Endodermal cell (in vitro differentiated cells): Measurements from ENCODE around the gene HES5. TPM values are rescaled to one million over a fixed set of nuclear protein-coding genes. Genes with fewer than 3 reads are reported as not detected.

ENCODE experiments used
- DNase-seq: peaks from one replicate; pipeline ENCODE4 v3.0.0-alpha.2; 2017
- H3K27ac ChIP-seq: 2 replicates; pipeline ENCODE4 v1.5.1; 2013; ENCODE audit warnings: mild to moderate bottlenecking, low read depth, low read length, moderate library complexity
- H3K27me3 ChIP-seq: 2 replicates; pipeline ENCODE4 v1.6.1; 2013; ENCODE audit warnings: mild to moderate bottlenecking, low read length, moderate library complexity; ENCODE audit not compliant: insufficient read depth, control insufficient read depth, poor library complexity, severe bottlenecking
- H3K36me3 ChIP-seq: 2 replicates; pipeline ENCODE4 v1.7.0; 2013; ENCODE audit warnings: mild to moderate bottlenecking, low read length, moderate library complexity; ENCODE audit not compliant: control insufficient read depth, insufficient read depth
- H3K4me1 ChIP-seq: one replicate; pipeline ENCODE4 v1.7.0; 2013; ENCODE audit warnings: low read length; ENCODE audit not compliant: control insufficient read depth, insufficient read depth
- H3K4me3 ChIP-seq: 2 replicates; pipeline ENCODE4 v1.5.1; 2013; ENCODE audit warnings: mild to moderate bottlenecking, low read length, moderate library complexity
- H3K9ac ChIP-seq: 2 replicates; pipeline ENCODE4 v1.6.1; 2013; ENCODE audit warnings: mild to moderate bottlenecking, low read length, moderate library complexity; ENCODE audit not compliant: poor library complexity, severe bottlenecking; ENCODE audit errors: extremely low read depth
- H3K9me3 ChIP-seq: 2 replicates; pipeline ENCODE4 v1.6.1; 2013; ENCODE audit warnings: mild to moderate bottlenecking, low read length, moderate library complexity; ENCODE audit not compliant: control insufficient read depth
- H3K27ac Mint-ChIP-seq: 2 replicates; pipeline ENCODE4 v1.8.0; 2020; ENCODE audit warnings: mixed read lengths
- H3K27me3 Mint-ChIP-seq: 2 replicates; pipeline ENCODE4 v1.8.0; 2021; ENCODE audit warnings: mild to moderate bottlenecking, mixed read lengths; ENCODE audit not compliant: insufficient read depth
- H3K36me3 Mint-ChIP-seq: 2 replicates; pipeline ENCODE4 v1.8.0; 2020; ENCODE audit warnings: low read depth, mixed read lengths
- H3K4me1 Mint-ChIP-seq: 2 replicates; pipeline ENCODE4 v1.8.0; 2020; ENCODE audit warnings: mixed read lengths
- H3K4me3 Mint-ChIP-seq: 2 replicates; pipeline ENCODE4 v1.8.0; 2020; ENCODE audit warnings: mild to moderate bottlenecking, moderate library complexity, mixed read lengths
- H3K9me3 Mint-ChIP-seq: 2 replicates; pipeline ENCODE4 v1.8.0; 2020; ENCODE audit warnings: mild to moderate bottlenecking, mixed read lengths
- WGBS, 2 experiments: methylation state at CpG; one replicate each; pipeline versions ENCODE4 v1.1.5 to v1.1.7; 2013; ENCODE audit warnings: missing lambda C conversion rate in 2 of 2, mixed read lengths in 1 of 2; ENCODE audit not compliant: insufficient coverage in 1 of 2, insufficient read length in 1 of 2; 5-methylcytosine and 5-hydroxymethylcytosine counted together
- total RNA-seq, 2 donors: library from RNA; stranded (reverse); fragmentation: NEBNext Ultra II Directional in 1 of 2; extraction: Animal tissue kit (Norgen Biotek cat#: 25700) in 1 of 2; gene quantifications; 2 replicates in 1 of 2; 3 replicates in 1 of 2; pipeline ENCODE4 v1.2.1, GENCODE V29; 2021
- TF ChIP-seq, protein P1 (sequence below): fragments of 200-600 bp; sonication (generic); conservative IDR thresholded peaks from 2 replicates; pipeline ENCODE4 v1.5.0; 2021; ENCODE audit warnings: antibody characterized with exemption, mild to moderate bottlenecking

The HES5 gene
- total RNA-seq, 2 donors from 2014 or later = not detected

DNA sequence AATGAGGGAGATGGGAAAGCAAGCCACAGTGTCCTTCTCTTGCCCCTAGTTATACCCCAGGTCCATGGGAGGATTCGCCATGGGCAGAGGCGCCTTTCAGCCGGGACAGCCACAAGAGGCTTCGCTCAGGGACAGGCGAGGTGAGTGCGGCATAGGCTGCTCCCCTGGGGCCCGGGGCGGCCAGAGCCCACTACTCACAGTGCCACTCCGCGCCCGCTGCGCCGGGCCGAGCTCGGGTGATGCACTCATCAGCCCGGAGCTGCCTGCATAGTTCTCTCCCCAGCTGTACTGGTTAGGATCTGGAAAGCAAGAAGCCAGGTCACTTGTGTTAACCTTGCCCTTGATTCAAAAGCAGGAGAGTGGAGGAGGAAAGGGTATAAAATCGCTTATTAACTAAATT, 12.1 kb downstream of the HES5 start:
- H3K9me3 ChIP-seq = no peaks in the 10 kb centered on the region
- no peaks in the 10 kb centered on the region for H3K4me1 ChIP-seq
- Mint-ChIP-seq H3K4me3 (no peak overlapping the region), H3K27ac (no peak overlapping the region), H3K27me3 (no peaks in the 10 kb centered on the region), H3K9me3 (no peaks in the 10 kb centered on the region), H3K4me1 (no peaks in the 10 kb centered on the region), H3K36me3 (peaks cover 31% of the 10 kb centered on the region)
- no peak overlapping the region for H3K4me3 ChIP-seq
- DNase-seq = no peak
- H3K27me3 ChIP-seq = no peaks in the 10 kb centered on the region
- WGBS, 2 experiments = 96% methylated on average over 15 to 17 of the region's 17 CpGs
- H3K36me3 ChIP-seq = peaks cover 35% of the 10 kb centered on the region
- no peak overlapping the region for H3K27ac ChIP-seq
- no peak overlapping the region for H3K9ac ChIP-seq
- TF ChIP-seq, protein P1, sequence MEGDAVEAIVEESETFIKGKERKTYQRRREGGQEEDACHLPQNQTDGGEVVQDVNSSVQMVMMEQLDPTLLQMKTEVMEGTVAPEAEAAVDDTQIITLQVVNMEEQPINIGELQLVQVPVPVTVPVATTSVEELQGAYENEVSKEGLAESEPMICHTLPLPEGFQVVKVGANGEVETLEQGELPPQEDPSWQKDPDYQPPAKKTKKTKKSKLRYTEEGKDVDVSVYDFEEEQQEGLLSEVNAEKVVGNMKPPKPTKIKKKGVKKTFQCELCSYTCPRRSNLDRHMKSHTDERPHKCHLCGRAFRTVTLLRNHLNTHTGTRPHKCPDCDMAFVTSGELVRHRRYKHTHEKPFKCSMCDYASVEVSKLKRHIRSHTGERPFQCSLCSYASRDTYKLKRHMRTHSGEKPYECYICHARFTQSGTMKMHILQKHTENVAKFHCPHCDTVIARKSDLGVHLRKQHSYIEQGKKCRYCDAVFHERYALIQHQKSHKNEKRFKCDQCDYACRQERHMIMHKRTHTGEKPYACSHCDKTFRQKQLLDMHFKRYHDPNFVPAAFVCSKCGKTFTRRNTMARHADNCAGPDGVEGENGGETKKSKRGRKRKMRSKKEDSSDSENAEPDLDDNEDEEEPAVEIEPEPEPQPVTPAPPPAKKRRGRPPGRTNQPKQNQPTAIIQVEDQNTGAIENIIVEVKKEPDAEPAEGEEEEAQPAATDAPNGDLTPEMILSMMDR = no peak

DNA sequence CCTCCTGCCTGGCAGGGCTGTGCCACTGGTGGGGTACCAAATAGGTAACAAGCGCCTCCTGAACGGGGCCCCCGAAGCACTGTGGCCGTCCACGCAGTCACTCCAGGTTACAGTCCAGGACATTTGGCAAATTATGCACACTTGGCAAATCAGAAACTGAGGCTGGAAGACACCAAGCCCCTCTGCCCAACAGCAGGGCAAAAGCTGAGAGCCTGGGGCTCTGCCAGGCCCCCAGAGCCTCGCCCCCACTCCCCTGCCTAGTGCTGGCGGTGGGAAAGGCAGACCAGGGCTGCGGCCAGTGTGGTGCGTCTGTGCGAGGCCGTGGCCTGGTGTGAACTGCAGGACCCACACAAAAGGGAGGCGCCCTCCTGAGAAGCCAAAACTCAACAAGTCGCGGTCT, 13.1 kb downstream of the HES5 start:
- no peaks in the 10 kb centered on the region for H3K4me1 Mint-ChIP-seq
- H3K36me3 Mint-ChIP-seq = peaks cover 31% of the 10 kb centered on the region
- no peak overlapping the region for H3K4me3 Mint-ChIP-seq
- Histone ChIP-seq H3K27ac (no peak overlapping the region), H3K4me3 (no peak overlapping the region), H3K9me3 (no peaks in the 10 kb centered on the region), H3K36me3 (peaks cover 30% of the 10 kb centered on the region), H3K4me1 (no peaks in the 10 kb centered on the region), H3K9ac (no peak overlapping the region), H3K27me3 (no peaks in the 10 kb centered on the region)
- H3K27ac Mint-ChIP-seq = no peak overlapping the region
- 95 to 99% methylated on average over 13 to 14 of the region's 14 CpGs for WGBS, 2 experiments
- H3K9me3 Mint-ChIP-seq = no peaks in the 10 kb centered on the region
- TF ChIP-seq, protein P1 = no peak
- no peaks in the 10 kb centered on the region for H3K27me3 Mint-ChIP-seq
- DNase-seq = no peak

DNA sequence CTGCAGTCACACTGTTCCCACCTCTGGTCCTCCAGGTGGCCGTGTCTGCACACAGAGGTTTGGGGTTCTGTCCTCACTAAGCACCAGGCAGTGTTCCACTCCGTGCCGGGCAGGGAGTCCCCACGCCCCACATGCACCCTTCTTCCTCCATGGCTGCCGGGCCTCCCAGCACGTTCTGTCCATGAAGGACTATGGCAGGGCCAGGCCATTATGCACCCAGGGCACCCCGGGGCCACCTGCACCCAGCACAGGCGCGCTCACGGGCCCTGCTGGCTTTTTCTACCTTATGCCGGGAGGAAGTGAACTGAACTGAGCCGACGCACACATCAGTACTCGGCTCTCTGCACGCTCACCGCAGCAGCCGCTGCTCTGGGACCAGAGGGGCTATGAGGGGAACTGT, 13.9 kb downstream of the HES5 start:
- H3K9me3 Mint-ChIP-seq = no peaks in the 10 kb centered on the region
- no peak overlapping the region for H3K4me3 Mint-ChIP-seq
- Histone ChIP-seq H3K27me3 (no peaks in the 10 kb centered on the region), H3K9ac (no peak overlapping the region), H3K4me1 (no peaks in the 10 kb centered on the region), H3K36me3 (peaks cover 38% of the 10 kb centered on the region), H3K4me3 (no peak overlapping the region), H3K9me3 (no peaks in the 10 kb centered on the region), H3K27ac (no peak overlapping the region)
- TF ChIP-seq, protein P1 = no peak
- peaks cover 33% of the 10 kb centered on the region for H3K36me3 Mint-ChIP-seq
- 85 to 94% methylated on average over 9 to 17 of the region's 17 CpGs for WGBS, 2 experiments
- no peak for DNase-seq
- no peaks in the 10 kb centered on the region for H3K27me3 Mint-ChIP-seq
- H3K27ac Mint-ChIP-seq = no peak overlapping the region
- no peaks in the 10 kb centered on the region for H3K4me1 Mint-ChIP-seq
